ENCODE measurements around the gene PAXIP1.

Gene PAXIP1

GRCh38 chr7:155011086-155011485 is 8.2 kb upstream of the PAXIP1 start:
- no peaks in the 10 kb centered on the region for H3K9me3 ChIP-seq
- no peaks in the 10 kb centered on the region for H3K4me1 ChIP-seq
- H3K9ac ChIP-seq = no peak overlapping the region
- no peak for TF ChIP-seq Cebpa-rat (IDR thresholded peaks at IDR 0.05)
- no peak overlapping the region for H3K27ac ChIP-seq
- peaks cover 6% of the 10 kb centered on the region for H3K36me3 ChIP-seq
- no peaks in the 10 kb centered on the region for H4K20me1 ChIP-seq
- no peak overlapping the region for H3K4me2 ChIP-seq
- H3K27me3 ChIP-seq = no peaks in the 10 kb centered on the region
- no peak overlapping the region for H3K4me3 ChIP-seq

- no peaks in the 10 kb centered on the region for H4K20me1 ChIP-seq
- peaks cover 10% of the 10 kb centered on the region for H3K4me1 ChIP-seq
- no peak for TF ChIP-seq Cebpa-rat (IDR thresholded peaks at IDR 0.05)
Measured at GRCh38 chr7:155009570-155010157, 6.7 kb upstream of the PAXIP1 start.

GRCh38 chr7:155007947-155008346 is 5.0 kb upstream of the PAXIP1 start:
- Histone ChIP-seq H3K36me3 (peaks cover 12% of the 10 kb centered on the region), H3K27ac (no peak overlapping the region), H3K4me1 (peaks cover 11% of the 10 kb centered on the region), H3K4me2 (no peak overlapping the region), H3K27me3 (no peaks in the 10 kb centered on the region), H3K9me3 (no peaks in the 10 kb centered on the region), H4K20me1 (no peaks in the 10 kb centered on the region), H3K4me3 (no peak overlapping the region), H3K9ac (no peak overlapping the region)
- TF ChIP-seq Cebpa-rat (IDR thresholded peaks at IDR 0.05) = no peak

More at GRCh38 chr7:155009570-155010157, 6.7 kb upstream of the PAXIP1 start:
- Histone ChIP-seq H3K9ac (no peak overlapping the region), H3K27ac (no peak overlapping the region), H3K27me3 (no peaks in the 10 kb centered on the region), H3K36me3 (peaks cover 12% of the 10 kb centered on the region), H3K4me3 (no peak overlapping the region), H3K4me2 (no peak overlapping the region), H3K9me3 (no peaks in the 10 kb centered on the region)

- Histone ChIP-seq H3K36me3 (peaks cover 29% of the 10 kb centered on the region), H3K27ac (peak overlapping the region; percentile 99), H3K27me3 (no peaks in the 10 kb centered on the region), H3K4me1 (peaks cover 37% of the 10 kb centered on the region), H3K9me3 (no peaks in the 10 kb centered on the region), H3K4me2 (peak overlapping the region; percentile 71), H3K4me3 (peak overlapping the region; percentile 99), H3K9ac (peak overlapping the region; percentile 99), H4K20me1 (peaks cover 36% of the 10 kb centered on the region)
- TF ChIP-seq Cebpa-rat (IDR thresholded peaks at IDR 0.05) = no peak
Measured at GRCh38 chr7:155003376-155004214, 671 bp upstream of the PAXIP1 start.

GRCh38 chr7:155002411-155003091 is 373 bp downstream of the PAXIP1 start:
- Histone ChIP-seq H3K9ac (peak overlapping the region; percentile 99), H4K20me1 (peaks cover 37% of the 10 kb centered on the region), H3K27ac (peak overlapping the region; percentile 99), H3K4me2 (peak overlapping the region; percentile 90), H3K36me3 (peaks cover 40% of the 10 kb centered on the region), H3K9me3 (no peaks in the 10 kb centered on the region), H3K4me1 (peaks cover 37% of the 10 kb centered on the region), H3K27me3 (no peaks in the 10 kb centered on the region), H3K4me3 (peak overlapping the region; percentile 99)
- TF ChIP-seq Cebpa-rat (IDR thresholded peaks at IDR 0.05) = no peak

GRCh38 chr7:155001756-155002410 is 1.0 kb downstream of the PAXIP1 start:
- Histone ChIP-seq H3K4me3 (peak overlapping the region; percentile 99), H3K27ac (peak overlapping the region; percentile 99), H3K27me3 (no peaks in the 10 kb centered on the region), H3K4me2 (peak overlapping the region; percentile 90), H3K9ac (peak overlapping the region; percentile 99), H3K36me3 (peaks cover 46% of the 10 kb centered on the region), H3K9me3 (no peaks in the 10 kb centered on the region), H4K20me1 (peaks cover 37% of the 10 kb centered on the region), H3K4me1 (peaks cover 37% of the 10 kb centered on the region)
- TF ChIP-seq Cebpa-rat (IDR thresholded peaks at IDR 0.05) = no peak

- H3K4me2 ChIP-seq = peak overlapping the region; percentile 90
- H3K4me1 ChIP-seq = peaks cover 37% of the 10 kb centered on the region
- no peak overlapping the region for H3K4me3 ChIP-seq
- H4K20me1 ChIP-seq = peaks cover 38% of the 10 kb centered on the region
- no peaks in the 10 kb centered on the region for H3K27me3 ChIP-seq
- H3K36me3 ChIP-seq = peaks cover 48% of the 10 kb centered on the region
- TF ChIP-seq Cebpa-rat (IDR thresholded peaks at IDR 0.05) = no peak
- no peaks in the 10 kb centered on the region for H3K9me3 ChIP-seq
- no peak overlapping the region for H3K27ac ChIP-seq
- no peak overlapping the region for H3K9ac ChIP-seq
Measured at GRCh38 chr7:155000795-155001194, 2.1 kb downstream of the PAXIP1 start.

- H4K20me1 ChIP-seq = peaks cover 60% of the 10 kb centered on the region
- no peaks in the 10 kb centered on the region for H3K27me3 ChIP-seq
- no peak overlapping the region for H3K4me3 ChIP-seq
- no peaks in the 10 kb centered on the region for H3K9me3 ChIP-seq
- peaks cover 26% of the 10 kb centered on the region for H3K4me1 ChIP-seq
- no peak for TF ChIP-seq Cebpa-rat (IDR thresholded peaks at IDR 0.05)
- peaks cover 62% of the 10 kb centered on the region for H3K36me3 ChIP-seq
- H3K4me2 ChIP-seq = no peak overlapping the region
- no peak overlapping the region for H3K27ac ChIP-seq
- H3K9ac ChIP-seq = no peak overlapping the region
Measured at GRCh38 chr7:154998481-154998880, 4.4 kb downstream of the PAXIP1 start.

GRCh38 chr7:154997840-154998370 is 5.0 kb downstream of the PAXIP1 start:
- Histone ChIP-seq H3K4me2 (no peak overlapping the region), H3K36me3 (peaks cover 68% of the 10 kb centered on the region), H3K4me1 (peaks cover 26% of the 10 kb centered on the region), H3K27ac (no peak overlapping the region), H4K20me1 (peaks cover 65% of the 10 kb centered on the region), H3K27me3 (no peaks in the 10 kb centered on the region), H3K4me3 (no peak overlapping the region), H3K9ac (no peak overlapping the region), H3K9me3 (no peaks in the 10 kb centered on the region)
- TF ChIP-seq Cebpa-rat (IDR thresholded peaks at IDR 0.05) = no peak

All from BLaER1 (cell line).